ENCODE results near the gene COMMD8. TPM values are rescaled to one million over a fixed set of nuclear protein-coding genes. Genes with fewer than 3 reads are reported as not detected.
A peak's percentile ranks its signal among the peaks of the same experiment; 100 is the strongest.

The COMMD8 gene
- total RNA-seq, 2 donors from 2014 or later: 11.6 to 18.5 TPM

GRCh38 chr4:47462799-47463234, 685 bp downstream of the COMMD8 start:
- H3K9me3 ChIP-seq: no peaks in the 10 kb centered on the region
- no peaks in the 10 kb centered on the region for H3K27me3 ChIP-seq
- H3K4me3 ChIP-seq: peak overlapping the region; percentile 80 to 91
- H3K36me3 ChIP-seq: no peaks in the 10 kb centered on the region
- peak overlapping the region; percentile 89 to 92 for H3K27ac ChIP-seq
- H3K4me1 ChIP-seq: peaks cover 0 to 10% of the 10 kb centered on the region in 2 donors
- DNase-seq (ENCODE audit: low spot score): no peak
- no peak for TF ChIP-seq CTCF (IDR thresholded peaks at IDR 0.05)

- no peak overlapping the region for H3K27ac ChIP-seq
- H3K4me3 ChIP-seq: no peak overlapping the region
- H3K36me3 ChIP-seq: peaks cover 15% of the 10 kb centered on the region
- DNase-seq (ENCODE audit: low spot score): no peak
- no peaks in the 10 kb centered on the region for H3K4me1 ChIP-seq
- H3K9me3 ChIP-seq: no peaks in the 10 kb centered on the region
- no peaks in the 10 kb centered on the region for H3K27me3 ChIP-seq
- no peak for TF ChIP-seq CTCF (IDR thresholded peaks at IDR 0.05)
Observed at GRCh38 chr4:47451657-47452056, 11.8 kb downstream of the COMMD8 start.

GRCh38 chr4:47444031-47444430, 19.5 kb downstream of the COMMD8 start:
- no peaks in the 10 kb centered on the region for H3K36me3 ChIP-seq
- no peak for DNase-seq (ENCODE audit: low spot score)
- no peaks in the 10 kb centered on the region for H3K9me3 ChIP-seq
- H3K27me3 ChIP-seq: no peaks in the 10 kb centered on the region
- H3K4me3 ChIP-seq: no peak overlapping the region
- H3K27ac ChIP-seq: no peak overlapping the region
- H3K4me1 ChIP-seq: no peaks in the 10 kb centered on the region
- no peak for TF ChIP-seq CTCF (IDR thresholded peaks at IDR 0.05)

GRCh38 chr4:47442980-47443379, 20.5 kb downstream of the COMMD8 start:
- no peak for DNase-seq (ENCODE audit: low spot score)
- no peaks in the 10 kb centered on the region for H3K27me3 ChIP-seq
- H3K9me3 ChIP-seq: no peaks in the 10 kb centered on the region
- TF ChIP-seq CTCF (IDR thresholded peaks at IDR 0.05): no peak
- H3K4me1 ChIP-seq: no peaks in the 10 kb centered on the region
- H3K36me3 ChIP-seq: no peaks in the 10 kb centered on the region
- H3K27ac ChIP-seq: no peak overlapping the region
- H3K4me3 ChIP-seq: no peak overlapping the region

GRCh38 chr4:47434931-47435330, 28.6 kb downstream of the COMMD8 start:
- Histone ChIP-seq H3K27ac (no peak overlapping the region), H3K4me1 (no peaks in the 10 kb centered on the region), H3K9me3 (no peaks in the 10 kb centered on the region), H3K27me3 (no peaks in the 10 kb centered on the region), H3K4me3 (no peak overlapping the region), H3K36me3 (no peaks in the 10 kb centered on the region)
- DNase-seq (ENCODE audit: low spot score): no peak
- no peak for TF ChIP-seq CTCF (IDR thresholded peaks at IDR 0.05)

GRCh38 chr4:47432749-47433148, 30.8 kb downstream of the COMMD8 start:
- H3K36me3 ChIP-seq: no peaks in the 10 kb centered on the region
- DNase-seq (ENCODE audit: low spot score): no peak
- no peaks in the 10 kb centered on the region for H3K27me3 ChIP-seq
- no peaks in the 10 kb centered on the region for H3K4me1 ChIP-seq
- no peaks in the 10 kb centered on the region for H3K9me3 ChIP-seq
- no peak overlapping the region for H3K4me3 ChIP-seq
- TF ChIP-seq CTCF (IDR thresholded peaks at IDR 0.05): no peak
- no peak overlapping the region for H3K27ac ChIP-seq

All from right atrium auricular region (tissue), 2 donors.